Esophagus (tissue), 2 donors: ENCODE measurements around the gene KRTAP12-1. TPM values are rescaled to one million over a fixed set of nuclear protein-coding genes. Genes with fewer than 3 reads are reported as not detected.
"Not testable (repeated sequence)": the region's sequence is repeated elsewhere in the genome, so short reads cannot be mapped to it uniquely, and the experiment has no call there.

ENCODE experiments used
- H3K27ac ChIP-seq, 2 donors: one replicate each; pipeline ENCODE4 v1.5.1; 2013; ENCODE audit warnings: low read depth in 2 of 2, mild to moderate bottlenecking in 2 of 2, inconsistent platforms in 1 of 2, low read length in 1 of 2, moderate library complexity in 1 of 2
- H3K27me3 ChIP-seq, 2 donors: one replicate each; pipeline ENCODE4 v1.6.1; 2013; ENCODE audit warnings: low read length in 2 of 2, control low read depth in 1 of 2, mild to moderate bottlenecking in 1 of 2; ENCODE audit not compliant: insufficient read depth in 2 of 2, control insufficient read depth in 1 of 2
- H3K36me3 ChIP-seq, 2 donors: one replicate each; pipeline ENCODE4 v1.6.1; 2013; ENCODE audit warnings: low read length in 1 of 2; ENCODE audit not compliant: control insufficient read depth in 2 of 2, insufficient read depth in 2 of 2
- H3K4me1 ChIP-seq, 2 donors: one replicate each; pipeline ENCODE4 v1.6.1; 2013; ENCODE audit warnings: low read length in 1 of 2; ENCODE audit not compliant: control insufficient read depth in 2 of 2, insufficient read depth in 2 of 2
- H3K4me3 ChIP-seq, 2 donors: one replicate each; pipeline ENCODE4 v1.5.1; 2013; ENCODE audit warnings: low read length in 2 of 2, mild to moderate bottlenecking in 2 of 2, low read depth in 1 of 2, moderate library complexity in 1 of 2
- H3K9me3 ChIP-seq, 2 donors: one replicate each; pipeline ENCODE4 v1.6.1; 2013; ENCODE audit warnings: mild to moderate bottlenecking in 2 of 2, low read depth in 1 of 2, low read length in 1 of 2, moderate library complexity in 1 of 2; ENCODE audit not compliant: control insufficient read depth in 2 of 2, insufficient read depth in 1 of 2
- WGBS, 2 donors: extraction: QIAGEN DNeasy Blood & Tissue Kit; methylation state at CpG; one replicate each; pipeline ENCODE4 v1.1.7; 2013; 5-methylcytosine and 5-hydroxymethylcytosine counted together
- polyA plus RNA-seq, 2 donors: library from polyadenylated mRNA; stranded (reverse); fragments of 200-250 nt; gene quantifications; one replicate each; pipeline ENCODE4 v1.2.3, GENCODE V29; 2013
- donor health status: healthy with polysubstance abuse.
- donor health status: Bipolar disorder and iron deficiency.

The KRTAP12-1 gene
- polyA plus RNA-seq, 2 donors: not detected

DNA sequence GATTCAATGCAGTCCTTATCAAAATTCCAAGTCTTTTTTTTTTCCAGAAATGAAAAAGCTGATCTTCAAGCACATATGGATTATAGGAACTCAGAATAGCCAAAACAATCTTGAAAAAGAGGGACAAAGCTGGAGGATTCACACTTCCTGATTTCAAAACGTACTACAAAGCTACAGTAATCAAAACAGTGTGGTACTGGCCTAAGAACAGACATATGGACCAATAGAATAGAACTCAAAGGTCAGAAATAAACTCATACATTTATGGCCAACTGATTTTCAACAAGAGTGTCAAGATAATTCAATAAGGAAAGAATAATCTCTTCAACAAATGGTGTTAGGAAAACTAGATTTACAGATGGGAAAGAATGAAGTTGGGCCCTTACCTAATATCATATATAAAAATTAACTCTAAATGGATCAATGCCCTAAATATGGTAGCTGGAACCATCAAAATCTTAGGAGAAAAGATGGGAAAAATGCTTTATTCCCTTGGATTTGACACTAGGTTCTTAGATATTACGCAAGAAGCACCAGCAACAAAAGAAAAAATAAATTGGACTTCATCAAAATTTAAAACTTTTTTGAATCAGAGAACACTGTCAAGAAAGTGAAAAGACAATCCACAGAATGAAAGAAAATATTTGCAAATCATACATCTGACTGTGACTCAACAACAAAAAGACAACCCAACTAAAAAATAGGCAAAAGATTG, 11.0 kb upstream of the KRTAP12-1 start:
- H3K27ac ChIP-seq: no peak overlapping the region
- no peaks in the 10 kb centered on the region for H3K9me3 ChIP-seq
- no peak overlapping the region for H3K4me3 ChIP-seq
- peaks cover 0 to 2% of the 10 kb centered on the region in 2 donors for H3K27me3 ChIP-seq
- H3K36me3 ChIP-seq: no peaks in the 10 kb centered on the region
- WGBS, 2 donors: 50% methylated on average over 2 of the region's 2 CpGs
- H3K4me1 ChIP-seq: no peaks in the 10 kb centered on the region

DNA sequence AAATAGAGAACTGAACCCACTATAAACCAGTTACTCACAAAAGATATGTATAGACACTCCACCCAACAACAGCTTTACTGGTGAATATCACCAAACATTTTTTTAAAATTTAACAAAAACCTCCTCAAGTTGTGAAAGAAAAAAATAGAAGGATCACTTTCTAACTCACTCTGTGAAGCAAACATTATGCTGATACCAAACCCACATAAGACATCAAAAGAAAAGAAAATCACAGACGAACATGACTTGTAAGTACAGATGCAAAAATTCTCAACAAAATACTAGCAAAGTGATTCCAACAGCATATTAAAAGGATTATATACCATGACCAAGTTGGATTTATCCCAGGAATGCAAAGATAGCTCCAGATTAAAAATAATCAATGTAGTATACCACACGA, 9.7 kb upstream of the KRTAP12-1 start:
- 35 to 42% methylated on average over 2 of the region's 2 CpGs for WGBS, 2 donors
- no peak overlapping the region for H3K27ac ChIP-seq

DNA sequence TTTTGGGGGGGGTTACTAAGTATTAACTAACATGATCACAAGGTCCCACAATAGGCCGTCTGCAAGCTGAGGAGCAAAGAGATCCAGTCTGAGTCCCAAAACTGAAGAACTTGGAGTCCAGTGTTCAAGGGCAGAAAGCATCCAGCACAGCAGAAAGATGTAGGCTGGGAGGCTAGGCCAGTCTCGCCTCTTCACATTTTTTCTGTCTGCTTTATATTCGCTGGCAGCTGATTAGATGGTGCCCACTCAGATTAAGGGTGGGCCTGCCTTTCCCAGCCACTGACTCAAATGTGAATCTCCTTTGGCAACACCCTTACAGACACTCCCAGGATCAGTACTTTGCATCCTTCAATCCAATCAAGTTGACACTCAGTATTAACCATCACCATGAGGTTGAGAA, 7.8 kb upstream of the KRTAP12-1 start:
- H3K9me3 ChIP-seq, H3K27ac ChIP-seq, H3K27me3 ChIP-seq, H3K4me1 ChIP-seq, H3K4me3 ChIP-seq, H3K36me3 ChIP-seq: not testable (repeated sequence)
- WGBS, 2 donors: 82 to 92% methylated on average over 3 of the region's 3 CpGs

More for the DNA sequence above, 9.7 kb upstream of the KRTAP12-1 start:
- Histone ChIP-seq H3K27me3 (peaks cover 0 to 2% of the 10 kb centered on the region in 2 donors), H3K4me1 (no peaks in the 10 kb centered on the region), H3K36me3 (no peaks in the 10 kb centered on the region), H3K9me3 (no peaks in the 10 kb centered on the region), H3K4me3 (no peak overlapping the region)

DNA sequence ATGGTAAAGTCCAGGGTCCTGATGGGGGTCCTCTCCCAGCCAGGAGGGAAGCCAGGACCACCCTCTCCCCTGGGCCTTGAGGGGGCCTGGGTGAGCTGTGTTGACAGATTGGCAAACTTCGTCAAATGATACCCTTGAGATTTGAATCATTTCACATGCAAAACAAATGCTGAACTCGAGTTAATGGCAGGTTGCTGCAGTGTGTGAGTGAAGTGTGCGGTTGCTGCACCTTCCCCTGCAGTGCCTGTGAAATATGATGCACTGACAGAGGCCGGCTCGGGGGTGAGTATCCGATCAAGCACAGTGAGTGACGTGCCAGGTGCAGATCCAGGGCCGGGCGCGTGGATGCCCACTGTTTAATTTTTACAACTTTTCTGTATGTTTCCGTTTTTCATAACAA, 5.7 kb upstream of the KRTAP12-1 start:
- no peak overlapping the region for H3K27ac ChIP-seq
- WGBS, 2 donors: 41 to 56% methylated on average over 11 of the region's 11 CpGs
- H3K36me3 ChIP-seq: no peaks in the 10 kb centered on the region
- H3K4me1 ChIP-seq: no peaks in the 10 kb centered on the region
- H3K4me3 ChIP-seq: no peak overlapping the region
- H3K27me3 ChIP-seq: peaks cover 0 to 2% of the 10 kb centered on the region in 2 donors
- no peaks in the 10 kb centered on the region for H3K9me3 ChIP-seq

DNA sequence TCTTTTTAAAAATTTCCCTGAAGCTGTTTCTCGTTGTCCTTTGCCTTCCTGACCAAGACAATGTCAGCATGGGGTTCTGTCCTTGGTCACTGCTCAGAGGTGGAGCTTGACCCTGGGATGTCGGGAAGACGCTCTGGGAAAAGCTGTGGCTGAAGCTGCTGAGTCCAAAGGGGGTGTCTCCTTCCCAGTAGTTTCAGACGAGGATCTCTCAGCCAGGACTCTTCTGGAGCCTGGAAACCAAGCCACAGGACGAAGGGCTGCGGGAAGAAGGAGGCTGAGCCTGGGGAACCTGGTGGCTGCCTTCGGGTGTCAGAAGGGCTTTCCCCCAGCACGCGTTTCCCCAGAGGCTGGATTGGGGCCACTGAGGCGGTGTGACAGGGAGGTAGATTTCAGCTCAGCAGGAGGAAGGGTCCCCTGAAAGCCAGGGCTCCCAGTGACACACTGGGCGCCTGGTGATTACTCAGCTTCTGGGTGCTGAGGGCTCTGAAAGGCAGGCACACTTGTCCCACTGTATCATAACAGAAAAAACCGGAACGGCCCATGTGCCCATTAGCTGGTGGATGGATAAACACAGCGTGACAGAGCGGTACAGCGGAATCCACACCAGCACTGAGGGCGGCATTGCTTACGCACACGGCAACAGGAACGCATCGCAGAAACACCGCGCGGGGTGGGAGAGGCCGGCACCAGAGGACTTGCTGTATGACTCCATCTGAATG, 5.0 kb upstream of the KRTAP12-1 start:
- H3K4me3 ChIP-seq: no peak overlapping the region
- no peak overlapping the region for H3K27ac ChIP-seq
- no peaks in the 10 kb centered on the region for H3K9me3 ChIP-seq
- WGBS, 2 donors: 60 to 62% methylated on average over 25 of the region's 25 CpGs
- H3K36me3 ChIP-seq: no peaks in the 10 kb centered on the region
- H3K4me1 ChIP-seq: no peaks in the 10 kb centered on the region
- peaks cover 0 to 2% of the 10 kb centered on the region in 2 donors for H3K27me3 ChIP-seq

DNA sequence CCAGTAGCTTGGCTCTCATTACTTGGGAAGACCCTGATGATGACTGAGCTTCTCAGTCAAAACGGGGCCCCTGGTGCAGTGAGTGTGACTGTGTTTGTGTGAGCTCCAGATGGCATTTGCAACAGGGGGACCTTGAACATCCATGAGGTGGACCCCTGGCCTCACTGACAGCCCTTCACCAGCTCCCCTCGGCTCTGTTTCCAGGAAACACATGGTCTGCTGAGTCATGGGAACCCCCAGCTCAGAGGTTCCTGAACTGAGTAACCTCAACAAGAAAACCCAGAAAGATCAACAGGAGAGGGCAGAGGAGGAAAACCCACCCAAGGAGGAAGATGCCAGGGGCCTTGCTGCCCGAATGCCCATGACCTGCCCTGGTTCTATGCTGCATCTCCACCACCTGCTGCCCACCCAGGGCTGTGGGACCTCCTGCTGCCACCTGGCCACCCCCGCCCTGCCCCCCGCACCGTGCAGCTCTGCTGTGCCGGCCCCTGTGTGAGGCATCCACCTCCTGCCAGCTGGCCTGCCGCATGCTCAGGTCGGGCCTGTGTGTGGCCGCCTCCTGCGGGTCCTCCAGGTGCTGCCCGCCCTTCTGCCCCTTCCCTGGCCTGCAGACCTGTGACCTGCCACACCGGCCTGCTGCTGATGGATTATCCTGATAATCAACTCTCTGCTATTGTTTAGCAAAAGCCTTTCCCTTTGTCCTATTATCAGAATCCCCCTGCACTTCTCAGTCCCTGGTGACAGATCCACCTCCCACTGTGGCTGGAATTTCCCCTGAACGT, 4.2 kb upstream of the KRTAP12-1 start:
- Histone ChIP-seq H3K27me3 (peaks cover 0 to 2% of the 10 kb centered on the region in 2 donors), H3K9me3 (no peaks in the 10 kb centered on the region), H3K4me3 (no peak overlapping the region), H3K36me3 (no peaks in the 10 kb centered on the region), H3K4me1 (no peaks in the 10 kb centered on the region), H3K27ac (no peak overlapping the region)
- 39 to 47% methylated on average over 13 to 14 of the region's 14 CpGs for WGBS, 2 donors

DNA sequence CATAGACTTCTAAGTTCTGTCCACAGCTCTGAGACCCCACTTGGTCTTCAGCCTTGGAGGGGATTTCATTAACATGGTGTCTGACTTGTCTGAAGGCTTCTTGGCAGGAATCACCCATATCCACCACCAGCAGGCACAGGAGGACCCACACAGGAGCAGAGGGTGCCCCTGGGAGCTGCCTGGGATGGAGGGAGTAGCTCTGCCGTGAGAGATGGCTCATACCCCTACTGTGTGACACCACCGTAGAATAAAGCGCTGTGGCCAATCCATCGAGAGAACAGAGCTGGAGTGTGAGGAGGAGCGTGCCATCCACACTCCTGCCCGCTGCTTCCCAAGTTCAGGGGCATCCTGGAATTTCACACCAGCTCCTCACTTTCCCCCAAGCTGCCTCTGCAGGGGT, 3.1 kb upstream of the KRTAP12-1 start:
- 74 to 82% methylated on average over 6 of the region's 6 CpGs for WGBS, 2 donors
- H3K4me3 ChIP-seq: not testable (repeated sequence)

DNA sequence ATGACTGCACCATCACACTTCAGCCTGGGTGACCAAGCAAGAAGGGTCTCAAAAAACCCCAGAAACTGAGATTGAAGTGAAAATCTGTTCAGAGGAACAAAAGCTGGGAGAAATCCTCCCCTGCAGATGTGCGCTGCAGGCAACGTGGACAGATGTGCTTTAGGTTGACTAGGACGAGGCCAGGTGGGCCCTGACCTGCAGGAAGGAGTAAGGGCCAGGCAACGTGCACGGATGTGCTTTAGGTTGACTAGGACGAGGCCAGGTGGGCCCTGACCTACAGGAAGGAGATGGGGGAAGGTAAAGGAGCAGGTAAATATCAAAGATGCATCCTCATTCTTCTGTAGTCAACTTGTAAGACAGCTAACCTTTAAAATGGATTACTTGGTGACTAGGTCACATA, 2.5 kb upstream of the KRTAP12-1 start:
- WGBS, 2 donors: 64 to 68% methylated on average over 6 of the region's 6 CpGs

More for the DNA sequence above, 3.1 kb upstream of the KRTAP12-1 start:
- not testable (repeated sequence) for H3K4me1 ChIP-seq, H3K9me3 ChIP-seq, H3K36me3 ChIP-seq, H3K27ac ChIP-seq, H3K27me3 ChIP-seq

DNA sequence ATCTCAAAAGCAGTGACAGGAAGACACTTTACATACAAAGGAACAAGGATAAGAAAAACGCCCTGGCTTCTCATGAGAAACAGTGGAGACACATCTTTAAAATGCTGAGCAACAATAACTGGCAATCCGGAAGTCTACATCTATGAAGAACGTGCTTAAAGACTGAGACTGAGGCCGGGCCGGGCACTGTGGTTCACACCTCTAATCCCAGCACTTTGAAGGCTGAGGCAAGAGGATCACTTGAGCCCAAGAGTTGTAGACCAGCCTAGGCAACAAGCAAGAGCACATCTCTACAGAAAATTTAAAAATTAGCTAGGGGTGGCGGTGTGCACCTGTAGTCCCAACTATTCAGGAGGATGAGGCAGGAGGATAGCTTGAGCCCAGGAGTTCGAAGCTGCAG, 2.1 kb upstream of the KRTAP12-1 start:
- no peaks in the 10 kb centered on the region for H3K36me3 ChIP-seq
- H3K4me1 ChIP-seq: no peaks in the 10 kb centered on the region
- H3K27me3 ChIP-seq: peaks cover 0 to 2% of the 10 kb centered on the region in 2 donors
- no peak overlapping the region for H3K27ac ChIP-seq
- 74 to 84% methylated on average over 7 of the region's 7 CpGs for WGBS, 2 donors
- no peak overlapping the region for H3K4me3 ChIP-seq
- H3K9me3 ChIP-seq: no peaks in the 10 kb centered on the region

More for the DNA sequence above, 2.5 kb upstream of the KRTAP12-1 start:
- Histone ChIP-seq H3K4me1 (no peaks in the 10 kb centered on the region), H3K4me3 (no peak overlapping the region), H3K9me3 (no peaks in the 10 kb centered on the region), H3K36me3 (no peaks in the 10 kb centered on the region), H3K27me3 (peaks cover 0 to 2% of the 10 kb centered on the region in 2 donors), H3K27ac (no peak overlapping the region)
